Neural progenitor cell (in vitro differentiated cells): ENCODE results near the gene MBNL2.

ENCODE experiments used
- CTCF ChIP-seq: fragments of 200-600 bp; sonication (generic); IDR thresholded peaks from 2 replicates; pipeline ENCODE4 v1.5.1; 2017; ENCODE audit warnings: antibody characterized with exemption, mild to moderate bottlenecking
- EZH2 ChIP-seq: fragments of 200-600 bp; sonication (generic); IDR thresholded peaks from 2 replicates; pipeline ENCODE4 v1.6.1; 2017; ENCODE audit warnings: antibody characterized with exemption, mild to moderate bottlenecking, moderate library complexity
- EZH2phosphoT487 ChIP-seq: fragments of 200-600 bp; sonication (generic); IDR thresholded peaks from 2 replicates; pipeline ENCODE4 v1.6.1; 2017; ENCODE audit warnings: antibody characterized with exemption

DNA sequence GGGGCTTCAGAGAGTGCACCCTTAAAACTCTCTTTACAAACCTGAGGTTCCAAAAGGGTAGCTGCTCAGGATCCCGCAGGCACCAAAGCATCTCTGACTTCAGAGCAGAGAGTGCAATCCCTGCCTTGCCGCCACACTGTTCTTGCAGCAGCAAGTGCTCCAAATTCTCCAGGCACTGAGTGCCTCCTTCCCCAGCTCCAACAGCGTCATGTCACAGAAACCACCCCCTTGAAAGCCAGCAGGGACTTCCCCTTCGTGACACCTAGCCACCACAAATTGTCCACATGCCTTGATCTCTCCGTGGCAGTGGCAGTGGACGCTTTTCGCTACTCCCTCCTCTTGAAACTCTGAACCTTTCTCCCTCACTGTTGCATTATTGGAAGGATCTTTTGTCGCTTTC lies 39.9 kb downstream of the MBNL2 start:
- TF ChIP-seq CTCF (no peak), EZH2 (no peak), EZH2phosphoT487 (no peak)
